Measurements from ENCODE around the gene GLI2. TPM values are rescaled to one million over a fixed set of nuclear protein-coding genes. Genes with fewer than 3 reads are reported as not detected.

The GLI2 gene
- total RNA-seq, 1 donor from 2014 or later: 1.8 TPM

- DNase-seq (ENCODE audit: low spot score): no peak
- intact Hi-C loops (cut with DNase I): no loop called here
These were observed 42.6 kb downstream of the GLI2 start for GRCh38 chr2:120778244-120778643.

- DNase-seq (ENCODE audit: low spot score): no peak
- intact Hi-C loops (cut with DNase I): no loop called here
These were observed 44.2 kb downstream of the GLI2 start for GRCh38 chr2:120779781-120780283.

GRCh38 chr2:120780402-120780801, 44.7 kb downstream of the GLI2 start:
- DNase-seq (ENCODE audit: low spot score): no peak
- intact Hi-C loops (cut with DNase I): no loop called here

GRCh38 chr2:120783371-120783791, 47.7 kb downstream of the GLI2 start:
- intact Hi-C loops (cut with DNase I): no loop called here
- no peak for DNase-seq (ENCODE audit: low spot score)

GRCh38 chr2:120783969-120784372, 48.3 kb downstream of the GLI2 start:
- intact Hi-C loops (cut with DNase I): no loop called here
- no peak for DNase-seq (ENCODE audit: low spot score)
